ENCODE measurements around the gene SYTL5. TPM values are rescaled to one million over a fixed set of nuclear protein-coding genes. Genes with fewer than 3 reads are reported as not detected.

The SYTL5 gene
- total RNA-seq, 1 experiment from 2014 or later: 0.04 TPM

DNA sequence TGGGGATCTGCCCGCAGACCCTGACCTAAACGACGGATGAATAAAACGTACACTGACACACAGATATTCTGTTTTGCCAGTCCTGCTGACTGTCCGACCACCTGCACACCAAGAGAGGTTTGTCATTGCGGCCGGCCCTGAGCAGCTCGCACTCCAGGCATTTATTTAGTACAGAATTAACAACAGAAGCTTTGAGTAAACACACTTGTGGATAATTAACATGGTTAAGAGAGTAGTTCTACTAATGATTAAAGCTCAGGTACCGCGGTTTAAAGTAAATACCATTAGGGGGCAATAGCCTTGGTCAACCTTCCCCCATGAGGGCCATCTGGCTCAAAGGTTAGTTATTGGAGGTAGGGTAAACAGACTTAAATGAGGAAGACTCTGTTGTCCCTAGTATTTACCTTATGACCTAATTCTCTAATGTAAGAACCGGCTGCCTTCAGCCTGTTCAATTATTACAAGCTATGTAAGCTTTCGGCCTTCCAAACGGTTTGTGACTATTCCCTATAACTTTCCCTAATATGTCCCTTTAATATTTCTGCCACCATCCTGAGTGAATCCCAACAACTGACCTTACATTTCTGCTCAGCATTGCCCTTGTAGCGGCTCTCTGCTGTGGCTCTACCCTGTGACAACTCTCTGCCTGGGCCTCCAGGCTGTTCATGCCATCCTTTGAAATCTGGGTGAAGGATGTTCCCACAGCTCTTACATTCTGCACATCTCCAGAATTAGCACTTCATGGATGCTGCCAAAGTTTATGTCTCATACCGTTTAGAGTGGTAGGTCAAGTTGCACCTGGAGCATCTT is 46.9 kb upstream of the SYTL5 start:
- Histone ChIP-seq H3K4me2 (ENCODE audit: low read length) (no peak overlapping the region), H3K4me1 (ENCODE audit: insufficient read depth, low read length) (peaks cover 12% of the 10 kb centered on the region), H3K9me2 (replicated peaks; ENCODE audit: low read length) (no peaks in the 10 kb centered on the region), H3K27ac (ENCODE audit: low read length) (no peak overlapping the region), H3K4me3 (ENCODE audit: low read length) (no peak overlapping the region), H3K27me3 (ENCODE audit: low read length) (no peaks in the 10 kb centered on the region), H3K79me2 (ENCODE audit: low read length) (no peaks in the 10 kb centered on the region), H3K9ac (ENCODE audit: low read length) (no peak overlapping the region), H4K20me1 (ENCODE audit: low read length) (no peaks in the 10 kb centered on the region), H2AFZ (ENCODE audit: low read length) (no peak overlapping the region), H3K36me3 (ENCODE audit: low read depth, low read length) (no peaks in the 10 kb centered on the region), H3K9me3 (ENCODE audit: low read length) (no peaks in the 10 kb centered on the region), H3F3A (ENCODE audit: low read length, unreplicated experiment) (no peaks in the 10 kb centered on the region)
- DNase-seq (no peak), ATAC-seq (no peak)
- ChIA-PET POLR2A (ENCODE audit: unreplicated experiment) (no interaction called here), CTCF (no interaction called here)
- no TSS peak for BruUV-seq (replicated peaks)
- TF ChIP-seq CTCF (conservative IDR thresholded peaks at IDR 0.05; ENCODE audit: low read depth, low read length): no peak
- no peak for TF ChIP-seq EZH2phosphoT487 (IDR thresholded peaks at IDR 0.05; ENCODE audit: borderline replicate concordance, low read length)
- intact Hi-C loops (cut with micrococcal nuclease): no loop called here

GRCh38 chrX:37961118-37961517 is 45.2 kb upstream of the SYTL5 start:
- ChIA-PET CTCF (no interaction called here), POLR2A (ENCODE audit: unreplicated experiment) (no interaction called here)
- Histone ChIP-seq H3K4me3 (ENCODE audit: low read length) (no peak overlapping the region), H3K27ac (ENCODE audit: low read length) (no peak overlapping the region), H3K9ac (ENCODE audit: low read length) (no peak overlapping the region), H3K79me2 (ENCODE audit: low read length) (no peaks in the 10 kb centered on the region), H3K4me1 (ENCODE audit: insufficient read depth, low read length) (peaks cover 2% of the 10 kb centered on the region; the same call in 1 of the 2 replicates), H3K9me2 (replicated peaks; ENCODE audit: low read length) (no peaks in the 10 kb centered on the region), H3K27me3 (ENCODE audit: low read length) (no peaks in the 10 kb centered on the region), H2AFZ (ENCODE audit: low read length) (no peak overlapping the region), H3K4me2 (ENCODE audit: low read length) (no peak overlapping the region), H3K9me3 (ENCODE audit: low read length) (no peaks in the 10 kb centered on the region), H3F3A (ENCODE audit: low read length, unreplicated experiment) (no peaks in the 10 kb centered on the region), H3K36me3 (ENCODE audit: low read depth, low read length) (no peaks in the 10 kb centered on the region), H4K20me1 (ENCODE audit: low read length) (no peaks in the 10 kb centered on the region)
- ATAC-seq: no peak
- intact Hi-C loops (cut with micrococcal nuclease): no loop called here
- TF ChIP-seq EZH2 (IDR thresholded peaks at IDR 0.05; ENCODE audit: low read length, unreplicated experiment): no peak
- TF ChIP-seq EZH2phosphoT487 (IDR thresholded peaks at IDR 0.05; ENCODE audit: borderline replicate concordance, low read length): no peak
- no peak for TF ChIP-seq CTCF (conservative IDR thresholded peaks at IDR 0.05; ENCODE audit: low read depth, low read length)
- no TSS peak for BruUV-seq (replicated peaks)
- no peak for DNase-seq

DNA sequence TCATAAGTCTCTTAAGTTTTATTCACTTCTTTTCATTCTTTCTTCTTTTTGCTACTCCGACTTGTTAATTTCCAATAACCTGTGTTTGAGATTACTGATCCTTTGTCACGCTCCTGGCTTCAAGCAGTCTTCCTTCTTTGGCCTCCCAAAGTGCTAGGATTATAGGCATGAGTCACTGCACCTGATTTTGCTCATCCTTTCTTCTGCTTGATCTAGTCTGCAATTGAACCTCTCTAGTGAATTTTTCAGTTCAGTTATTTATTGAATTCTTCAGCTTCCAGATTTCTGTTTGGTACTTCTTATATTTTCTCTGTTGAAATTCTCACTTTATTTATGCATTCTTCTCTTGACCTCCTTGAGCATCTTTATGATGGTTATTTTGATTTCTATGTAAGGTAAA is 38.6 kb upstream of the SYTL5 start:
- no peaks in the 10 kb centered on the region for H3K9me3 ChIP-seq (ENCODE audit: low read length)
- no peaks in the 10 kb centered on the region for H3K79me2 ChIP-seq (ENCODE audit: low read length)
- intact Hi-C loops (cut with micrococcal nuclease): no loop called here
- DNase-seq: no peak
- POLR2A ChIA-PET (ENCODE audit: unreplicated experiment): no interaction called here
- H3K4me1 ChIP-seq (ENCODE audit: insufficient read depth, low read length): no peaks in the 10 kb centered on the region
- H3K9ac ChIP-seq (ENCODE audit: low read length): no peak overlapping the region
- no peaks in the 10 kb centered on the region for H4K20me1 ChIP-seq (ENCODE audit: low read length)
- CTCF ChIA-PET: no interaction called here
- TF ChIP-seq CTCF (conservative IDR thresholded peaks at IDR 0.05; ENCODE audit: low read depth, low read length): no peak
- no peak for TF ChIP-seq EZH2 (IDR thresholded peaks at IDR 0.05; ENCODE audit: low read length, unreplicated experiment)
- TF ChIP-seq EZH2phosphoT487 (IDR thresholded peaks at IDR 0.05; ENCODE audit: borderline replicate concordance, low read length): no peak
- no peak overlapping the region for H3K27ac ChIP-seq (ENCODE audit: low read length)
- no peaks in the 10 kb centered on the region for H3F3A ChIP-seq (ENCODE audit: low read length, unreplicated experiment)
- H3K4me3 ChIP-seq (ENCODE audit: low read length): no peak overlapping the region
- no peaks in the 10 kb centered on the region for H3K9me2 ChIP-seq (replicated peaks; ENCODE audit: low read length)
- no peaks in the 10 kb centered on the region for H3K27me3 ChIP-seq (ENCODE audit: low read length)
- BruUV-seq (replicated peaks): no TSS peak
- H3K36me3 ChIP-seq (ENCODE audit: low read depth, low read length): no peaks in the 10 kb centered on the region
- H2AFZ ChIP-seq (ENCODE audit: low read length): no peak overlapping the region
- ATAC-seq: no peak
- H3K4me2 ChIP-seq (ENCODE audit: low read length): no peak overlapping the region
